Ectodermal cell (in vitro differentiated cells): ENCODE data around the gene OR52N1.

Experiments
- H3K27ac ChIP-seq: 2 replicates; pipeline ENCODE4 v1.7.0; 2013; ENCODE audit warnings: mild to moderate bottlenecking, low read depth, low read length; ENCODE audit not compliant: insufficient read depth, poor library complexity, severe bottlenecking
- H3K27me3 ChIP-seq: 2 replicates; pipeline ENCODE4 v1.7.0; 2013; ENCODE audit warnings: mild to moderate bottlenecking, low read length; ENCODE audit not compliant: insufficient read depth, control insufficient read depth, poor library complexity, severe bottlenecking
- H3K36me3 ChIP-seq: one replicate; pipeline ENCODE4 v1.7.0; 2013; ENCODE audit warnings: low read length; ENCODE audit not compliant: control insufficient read depth, insufficient read depth
- H3K4me1 ChIP-seq: one replicate; pipeline ENCODE4 v1.7.0; 2013; ENCODE audit warnings: low read length; ENCODE audit not compliant: control insufficient read depth, insufficient read depth
- H3K4me3 ChIP-seq: 2 replicates; pipeline ENCODE4 v1.7.0; 2013; ENCODE audit warnings: low read depth, low read length, control low read depth; ENCODE audit not compliant: insufficient read depth
- H3K9me3 ChIP-seq: 2 replicates; pipeline ENCODE4 v1.7.0; 2013; ENCODE audit warnings: mild to moderate bottlenecking, low read length, moderate library complexity; ENCODE audit not compliant: control insufficient read depth

Gene OR52N1

GRCh38 chr11:5737091-5737490 lies 54.0 kb downstream of the OR52N1 start:
- Histone ChIP-seq H3K4me1 (peaks cover 4% of the 10 kb centered on the region), H3K4me3 (no peak overlapping the region), H3K27ac (no peak overlapping the region), H3K9me3 (no peaks in the 10 kb centered on the region), H3K36me3 (no peaks in the 10 kb centered on the region), H3K27me3 (no peaks in the 10 kb centered on the region)
